ENCODE measurements around the gene ANKEF1.

- TF ChIP-seq CTCF (IDR thresholded peaks at IDR 0.05) (no peak), POLR2A (IDR thresholded peaks at IDR 0.05) (no peak)
These were observed 37.8 kb upstream of the ANKEF1 start for GRCh38 chr20:9996944-9997343.

Data from thyroid gland (tissue), 4 donors.